Stimulated activated naive CD8-positive, alpha-beta T cell treated with anti-CD3 and anti-CD28 coated beads, Interleukin-15, amount 100 ng/mL, for 72 hours (primary cell): ENCODE results near the gene FAM184A.

Experiments
- ATAC-seq: fragments of 150-1000 bp; cut with Tn5 transposase; 2 replicates; pipeline ENCODE4 v1.10.0; 2021; ENCODE audit warnings: mild to moderate bottlenecking, moderate library complexity
- DNase-seq, 2 donors: peaks; one replicate each; pipeline ENCODE4 v3.0.0; 2021 to 2022
- H3K27ac Mint-ChIP-seq, 2 donors: one replicate each; pipeline ENCODE4 v1.8.0; 2022; ENCODE audit warnings: mild to moderate bottlenecking in 2 of 2, mixed read lengths in 2 of 2, moderate library complexity in 2 of 2
- H3K27me3 Mint-ChIP-seq: one replicate; pipeline ENCODE4 v1.8.0; 2022; ENCODE audit warnings: mixed read lengths
- H3K4me1 Mint-ChIP-seq: one replicate; pipeline ENCODE4 v1.8.0; 2022; ENCODE audit warnings: mild to moderate bottlenecking, mixed read lengths
- H3K4me3 Mint-ChIP-seq, 2 donors: one replicate each; pipeline ENCODE4 v1.8.0; 2022; ENCODE audit warnings: mild to moderate bottlenecking in 2 of 2, mixed read lengths in 2 of 2, moderate library complexity in 1 of 2
- H3K9me3 Mint-ChIP-seq, 2 donors: one replicate each; pipeline ENCODE4 v1.8.0; 2022; ENCODE audit warnings: mixed read lengths in 2 of 2

FAM184A gene

DNA sequence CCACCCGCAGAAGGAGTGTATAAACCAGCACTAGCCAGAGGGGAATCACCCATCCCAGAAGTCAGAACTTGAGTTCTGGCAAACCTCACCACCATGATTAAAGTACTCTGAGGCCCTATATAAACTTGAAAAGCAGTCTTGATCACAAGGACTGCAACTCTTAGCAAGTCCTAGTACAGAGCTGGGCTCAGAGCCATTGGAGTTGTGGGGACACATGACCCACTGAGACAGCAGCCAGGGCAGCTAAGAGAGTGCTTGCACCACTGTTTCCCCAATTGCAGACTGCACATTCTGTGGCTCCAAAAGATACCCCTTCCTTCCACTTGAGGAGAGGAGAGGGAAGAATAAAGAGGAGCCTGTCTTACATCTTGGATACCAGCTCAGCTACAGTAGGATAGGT lies 138.8 kb downstream of the FAM184A start:
- H3K27ac Mint-ChIP-seq = no peak overlapping the region
- H3K9me3 Mint-ChIP-seq = peaks cover 28 to 48% of the 10 kb centered on the region in 2 donors
- no peak for DNase-seq
- H3K27me3 Mint-ChIP-seq = no peaks in the 10 kb centered on the region
- H3K4me3 Mint-ChIP-seq = no peak overlapping the region
- ATAC-seq = no peak
- peaks cover 20% of the 10 kb centered on the region for H3K4me1 Mint-ChIP-seq

GRCh38 chr6:118935978-118936703 lies 142.3 kb downstream of the FAM184A start:
- peaks cover 40% of the 10 kb centered on the region for H3K4me1 Mint-ChIP-seq
- ATAC-seq = no peak
- peak overlapping the region in 1 of 2 donors; percentile 23 for H3K27ac Mint-ChIP-seq
- no peaks in the 10 kb centered on the region for H3K27me3 Mint-ChIP-seq
- no peak for DNase-seq
- peaks cover 5 to 23% of the 10 kb centered on the region in 2 donors for H3K9me3 Mint-ChIP-seq
- peak overlapping the region in 1 of 2 donors; percentile 93 for H3K4me3 Mint-ChIP-seq

DNA sequence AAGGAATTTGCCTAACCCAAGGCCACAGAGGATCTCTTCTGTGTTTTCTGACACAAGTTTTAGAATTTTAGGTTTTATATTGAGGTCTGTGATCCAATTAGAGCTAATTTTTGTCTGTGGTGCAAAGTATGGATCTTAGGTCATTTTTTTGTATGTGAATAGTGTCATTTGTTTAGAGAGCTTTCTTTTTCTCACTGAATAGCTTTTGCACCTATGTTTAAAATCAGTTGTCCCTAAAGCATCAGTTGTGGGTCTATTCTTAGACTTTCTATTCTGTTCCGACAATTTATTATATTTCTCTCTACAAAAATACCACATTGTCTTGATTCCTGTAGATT lies 143.2 kb downstream of the FAM184A start:
- H3K4me1 Mint-ChIP-seq = peaks cover 40% of the 10 kb centered on the region
- H3K27ac Mint-ChIP-seq = peak overlapping the region; percentile 79 to 97
- peak overlapping the region; percentile 93 to 95 for H3K4me3 Mint-ChIP-seq
- ATAC-seq (no peak), DNase-seq (no peak)
- no peaks in the 10 kb centered on the region for H3K27me3 Mint-ChIP-seq
- peaks cover 5 to 14% of the 10 kb centered on the region in 2 donors for H3K9me3 Mint-ChIP-seq

- H3K4me3 Mint-ChIP-seq = peak within 1 kb of the TSS; percentile 93 to 95
Measured at GRCh38 chr6:118934461-118935330, 143.8 kb downstream of the FAM184A start, which contains the start of gene MCM9. TSS of gene MCM9 (minus strand) at chr6:118935159. CDS start at chr6:118931723, 3,436 bp downstream.

GRCh38 chr6:118933855-118934460 lies 144.5 kb downstream of the FAM184A start:
- Mint-ChIP-seq H3K9me3 (peaks cover 3 to 5% of the 10 kb centered on the region in 2 donors), H3K4me3 (peak overlapping the region; percentile 93 to 95), H3K4me1 (peaks cover 40% of the 10 kb centered on the region), H3K27me3 (no peaks in the 10 kb centered on the region), H3K27ac (peak overlapping the region; percentile 58 to 82)
- DNase-seq (no peak), ATAC-seq (peak; percentile 0)

More at GRCh38 chr6:118934461-118935330, 143.8 kb downstream of the FAM184A start, which contains the start of gene MCM9:
- peak; percentile 89 to 91 for DNase-seq
- Mint-ChIP-seq H3K27me3 (no peaks in the 10 kb centered on the region), H3K4me1 (peaks cover 40% of the 10 kb centered on the region), H3K27ac (peak within 1 kb of the TSS; percentile 88 to 97), H3K9me3 (peaks cover 5 to 10% of the 10 kb centered on the region in 2 donors)
- peak; percentile 97 for ATAC-seq

DNA sequence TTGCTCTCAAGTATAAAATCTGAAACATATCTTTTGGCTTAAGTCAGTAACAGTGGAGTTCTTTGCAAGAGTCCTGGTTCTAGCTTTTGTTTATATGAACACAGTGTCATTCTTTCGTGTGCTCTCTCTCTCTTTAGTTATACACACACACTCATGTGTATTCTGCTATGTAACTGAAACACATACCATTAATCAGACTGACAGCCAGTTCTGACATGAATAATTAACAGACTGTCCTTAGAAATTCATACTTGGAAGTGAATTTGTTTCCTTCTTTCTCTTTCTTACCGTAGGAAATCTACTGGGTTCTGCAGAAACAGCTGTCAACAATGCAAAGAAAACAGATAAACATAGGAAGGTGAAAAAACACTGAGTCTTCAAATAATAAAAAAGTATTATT lies 146.0 kb downstream of the FAM184A start:
- Mint-ChIP-seq H3K27me3 (no peaks in the 10 kb centered on the region), H3K27ac (no peak overlapping the region), H3K4me1 (peaks cover 40% of the 10 kb centered on the region), H3K4me3 (no peak overlapping the region), H3K9me3 (peaks cover 0 to 5% of the 10 kb centered on the region in 2 donors)
- DNase-seq (no peak), ATAC-seq (no peak)

- H3K9me3 Mint-ChIP-seq = no peaks in the 10 kb centered on the region
Measured at GRCh38 chr6:118931436-118931835, 147.0 kb downstream of the FAM184A start.

DNA sequence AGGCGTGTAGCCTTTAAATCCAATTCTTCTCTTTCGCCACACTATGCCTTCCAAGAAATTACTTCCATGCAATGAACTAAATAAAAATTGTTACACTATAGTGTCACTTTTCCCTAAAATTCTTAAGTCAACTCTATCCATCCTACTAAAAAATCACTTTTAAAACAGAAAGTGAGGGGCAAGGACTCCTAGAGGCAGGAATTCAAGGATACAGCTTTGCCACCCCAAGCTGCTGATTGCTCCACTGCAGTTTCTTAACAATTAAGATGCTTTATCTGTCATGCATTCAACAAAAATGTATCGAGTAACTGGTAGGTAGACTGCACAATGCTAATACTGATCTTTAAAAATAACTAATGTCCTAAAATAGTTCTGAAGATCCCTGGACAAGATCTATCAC lies 147.8 kb downstream of the FAM184A start:
- ATAC-seq = no peak
- Mint-ChIP-seq H3K27me3 (no peaks in the 10 kb centered on the region), H3K27ac (no peak overlapping the region), H3K9me3 (no peaks in the 10 kb centered on the region), H3K4me3 (no peak overlapping the region), H3K4me1 (peaks cover 25% of the 10 kb centered on the region)
- DNase-seq = no peak

More at GRCh38 chr6:118931436-118931835, 147.0 kb downstream of the FAM184A start:
- Mint-ChIP-seq H3K27ac (no peak overlapping the region), H3K4me1 (peaks cover 32% of the 10 kb centered on the region), H3K4me3 (no peak overlapping the region), H3K27me3 (no peaks in the 10 kb centered on the region)
- DNase-seq (no peak), ATAC-seq (no peak)

DNA sequence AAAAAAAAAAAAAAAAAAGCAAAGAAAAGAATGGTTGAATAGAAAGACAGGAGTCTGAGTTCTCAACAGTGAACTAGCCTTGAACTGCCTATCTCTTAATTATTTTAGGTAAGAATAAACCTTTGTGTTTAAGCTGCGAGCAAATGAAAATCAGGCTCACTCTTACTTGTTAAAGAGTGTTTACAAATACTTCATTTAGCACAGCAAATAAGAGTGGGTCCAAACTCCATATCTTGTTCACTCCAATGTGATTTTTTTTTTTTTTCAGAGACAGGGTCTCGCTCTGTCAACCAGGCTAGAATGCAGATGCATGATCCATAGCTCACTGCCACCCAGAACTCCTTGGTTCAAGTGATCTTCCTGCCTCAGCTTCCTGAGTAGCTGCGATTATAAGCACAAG lies 155.4 kb downstream of the FAM184A start:
- ATAC-seq = no peak
- Mint-ChIP-seq H3K27me3 (no peaks in the 10 kb centered on the region), H3K4me1 (no peaks in the 10 kb centered on the region), H3K4me3 (no peak overlapping the region), H3K9me3 (no peaks in the 10 kb centered on the region), H3K27ac (no peak overlapping the region)
- DNase-seq = no peak

DNA sequence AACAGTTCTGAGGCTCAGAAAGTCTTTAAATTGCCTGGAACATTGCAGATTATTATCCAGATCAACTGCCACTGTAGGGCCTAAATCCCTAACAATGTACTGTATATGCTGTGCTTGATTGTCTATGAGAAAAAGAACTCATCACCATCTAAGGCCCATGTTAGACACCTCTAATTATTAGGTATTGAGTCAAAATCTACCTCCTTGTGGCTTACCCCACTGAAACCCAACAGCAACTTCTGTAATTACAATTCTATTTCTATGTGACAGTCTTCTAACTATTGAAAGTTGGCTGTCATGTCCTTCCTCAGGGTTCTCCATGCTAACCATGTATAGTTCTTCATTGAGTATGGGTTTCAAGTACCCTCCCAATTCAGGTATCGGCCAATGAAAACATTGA lies 157.4 kb downstream of the FAM184A start:
- H3K4me3 Mint-ChIP-seq = no peak overlapping the region
- H3K9me3 Mint-ChIP-seq = no peaks in the 10 kb centered on the region
- H3K27me3 Mint-ChIP-seq = no peaks in the 10 kb centered on the region
- peak; percentile 53 for ATAC-seq
- no peaks in the 10 kb centered on the region for H3K4me1 Mint-ChIP-seq
- DNase-seq = no peak
- H3K27ac Mint-ChIP-seq = no peak overlapping the region

DNA sequence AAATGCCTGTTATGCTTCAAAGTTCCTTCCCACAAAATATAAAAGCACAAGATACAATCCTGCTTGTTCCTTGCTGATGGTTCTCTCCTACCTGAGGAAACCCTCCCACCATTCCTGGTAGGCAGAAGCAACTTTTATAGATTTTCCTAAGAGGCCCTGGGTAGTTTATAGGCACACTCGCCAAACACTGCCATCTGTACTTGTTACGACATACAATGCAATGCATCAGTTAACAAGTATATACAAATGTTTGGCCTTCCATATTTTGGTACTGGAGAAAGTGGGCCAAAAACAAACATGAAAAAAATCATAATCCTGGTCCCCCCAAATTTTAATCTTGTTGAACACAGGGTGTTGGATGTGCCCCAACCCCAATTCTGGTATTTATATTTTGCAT lies 160.1 kb downstream of the FAM184A start:
- no peaks in the 10 kb centered on the region for H3K4me1 Mint-ChIP-seq

GRCh38 chr6:118917546-118918328 lies 160.7 kb downstream of the FAM184A start:
- Mint-ChIP-seq H3K27ac (no peak overlapping the region), H3K4me1 (no peaks in the 10 kb centered on the region), H3K9me3 (no peaks in the 10 kb centered on the region), H3K27me3 (no peaks in the 10 kb centered on the region), H3K4me3 (no peak overlapping the region)
- DNase-seq (no peak), ATAC-seq (no peak)

More for the DNA sequence above, 160.1 kb downstream of the FAM184A start:
- Mint-ChIP-seq H3K9me3 (no peaks in the 10 kb centered on the region), H3K27me3 (no peaks in the 10 kb centered on the region), H3K4me3 (no peak overlapping the region), H3K27ac (no peak overlapping the region)
- DNase-seq (no peak), ATAC-seq (no peak)

DNA sequence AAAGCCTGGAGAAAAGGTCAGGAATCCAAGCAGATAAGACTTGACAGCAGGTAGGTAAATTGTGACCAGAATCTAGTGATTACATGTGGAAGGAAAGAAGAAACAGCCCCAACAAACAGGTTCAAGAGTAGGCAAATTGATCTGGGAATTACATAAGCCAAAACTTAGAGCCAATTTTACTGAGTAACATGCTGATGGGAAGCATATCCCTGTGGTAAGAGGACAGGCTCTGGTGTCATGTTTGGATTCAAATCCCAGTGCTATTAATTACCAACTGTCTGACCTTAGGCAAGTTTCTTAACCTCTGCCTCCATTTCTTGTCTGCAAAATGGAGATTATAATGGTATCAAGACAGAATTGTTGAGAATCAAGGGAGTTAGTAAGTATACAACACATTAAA lies 163.9 kb downstream of the FAM184A start:
- no peaks in the 10 kb centered on the region for H3K9me3 Mint-ChIP-seq
- H3K4me1 Mint-ChIP-seq = no peaks in the 10 kb centered on the region
- no peaks in the 10 kb centered on the region for H3K27me3 Mint-ChIP-seq
- no peak for DNase-seq
- H3K4me3 Mint-ChIP-seq = no peak overlapping the region
- H3K27ac Mint-ChIP-seq = no peak overlapping the region
- ATAC-seq = no peak

- Mint-ChIP-seq H3K4me1 (no peaks in the 10 kb centered on the region), H3K4me3 (no peak overlapping the region), H3K27ac (peak overlapping the region in 1 of 2 donors; percentile 49), H3K27me3 (no peaks in the 10 kb centered on the region), H3K9me3 (no peaks in the 10 kb centered on the region)
- ATAC-seq (no peak), DNase-seq (no peak)
Measured at GRCh38 chr6:118913161-118913560, 165.3 kb downstream of the FAM184A start.

DNA sequence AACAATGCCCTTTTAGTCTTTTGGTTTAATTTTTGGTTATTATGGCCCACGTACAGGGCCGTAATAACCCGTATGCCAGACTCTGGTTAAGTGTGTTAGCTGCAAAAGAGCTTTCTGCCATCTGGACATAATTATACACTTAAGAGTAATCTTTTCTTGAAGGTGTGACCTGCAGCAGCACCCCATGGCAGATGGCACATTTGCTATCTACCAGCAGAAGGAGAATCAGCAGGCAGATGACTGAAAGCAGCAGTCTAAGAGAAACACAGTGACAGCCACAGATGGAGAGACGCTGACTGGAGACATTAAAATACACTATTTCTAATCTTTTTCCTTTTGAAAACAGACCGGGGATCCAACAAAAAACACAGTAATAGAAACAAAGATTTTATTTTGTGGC lies 165.8 kb downstream of the FAM184A start:
- Mint-ChIP-seq H3K9me3 (no peaks in the 10 kb centered on the region), H3K4me3 (no peak overlapping the region), H3K4me1 (no peaks in the 10 kb centered on the region), H3K27me3 (no peaks in the 10 kb centered on the region), H3K27ac (no peak overlapping the region)
- DNase-seq (no peak), ATAC-seq (no peak)
